H1 (cell line): Measurements from ENCODE around the gene BCAS4. TPM values are rescaled to one million over a fixed set of nuclear protein-coding genes. Genes with fewer than 3 reads are reported as not detected.

Experiments used
- CTCF ChIA-PET: fragments of 300-600 bp; sonication (Branson Sonifier 250); formaldehyde crosslinking; loops from one replicate; lab custom pipeline; 2021; ENCODE audit not compliant: partially characterized antibody; lab: Charles Lee
- POLR2A ChIA-PET: fragments of 300-600 bp; sonication (Branson Sonifier 250); formaldehyde crosslinking; loops from one replicate; lab custom pipeline; 2021; ENCODE audit warnings: inconsistent platforms; ENCODE audit not compliant: partially characterized antibody; lab: Charles Lee
- DNase-seq, 2 experiments: peaks; one replicate each; pipeline versions ENCODE4 v3.0.0 to v3.0.0-alpha.2; 2010 to 2022; ENCODE audit warnings: low spot score in 2 of 2, low read depth in 1 of 2, mixed read lengths in 1 of 2
- FAIRE-seq: peaks from 2 replicates; lab custom pipeline; 2011; peaks lifted over from hg19 to GRCh38; lab: Jason Lieb, UNC
- H2AFZ ChIP-seq: 2 replicates; pipeline ENCODE4 v1.8.1; 2012; ENCODE audit warnings: low read length, inconsistent platforms
- H2AK5ac ChIP-seq: 2 replicates; pipeline ENCODE4 v1.6.1; 2013; ENCODE audit warnings: low read depth, low read length
- H2BK120ac ChIP-seq: replicated peaks from 2 replicates; pipeline ENCODE3; 2013; ENCODE audit warnings: low read depth, low read length, inconsistent platforms
- H2BK12ac ChIP-seq: 2 replicates; pipeline ENCODE4 v1.6.1; 2013; ENCODE audit warnings: low read depth, low read length
- H2BK15ac ChIP-seq: 2 replicates; pipeline ENCODE4 v1.6.1; 2013; ENCODE audit warnings: low read length
- H2BK20ac ChIP-seq: 2 replicates; pipeline ENCODE4 v1.6.1; 2013; ENCODE audit warnings: low read length
- H2BK5ac ChIP-seq: 2 replicates; pipeline ENCODE4 v1.6.1; 2013; ENCODE audit warnings: low read depth, low read length
- H3K14ac ChIP-seq: 2 replicates; pipeline ENCODE4 v1.6.1; 2013; ENCODE audit warnings: inconsistent platforms; ENCODE audit not compliant: insufficient read length
- H3K18ac ChIP-seq: 2 replicates; pipeline ENCODE4 v1.6.1; 2013; ENCODE audit warnings: low read length; ENCODE audit errors: extremely low read depth
- H3K23ac ChIP-seq: 2 replicates; pipeline ENCODE4 v1.6.1; 2013; ENCODE audit warnings: inconsistent platforms; ENCODE audit not compliant: insufficient read length
- H3K23me2 ChIP-seq: 2 replicates; pipeline ENCODE4 v1.6.1; 2013; ENCODE audit warnings: low read depth, low read length
- H3K27ac ChIP-seq: 2 replicates; pipeline ENCODE4 v1.6.1; 2011; ENCODE audit warnings: low read depth, low read length, inconsistent platforms
- H3K27me3 ChIP-seq, 4 experiments: replicated peaks in 1 of 4; 1 replicate in 1 of 4; 2 replicates in 3 of 4; pipeline versions ENCODE4 v1.6.1 to v1.8.1; 2011 to 2013; ENCODE audit warnings: low read length in 3 of 4, mild to moderate bottlenecking in 3 of 4, inconsistent platforms in 2 of 4, mixed read lengths in 2 of 4, moderate library complexity in 1 of 4; ENCODE audit not compliant: control insufficient read depth in 3 of 4, insufficient read depth in 3 of 4; ENCODE audit errors: extremely low read depth in 1 of 4
- H3K36me3 ChIP-seq, 4 experiments: 2 replicates each; pipeline versions ENCODE4 v1.6.1 to v1.8.1; 2011 to 2013; ENCODE audit warnings: mild to moderate bottlenecking in 4 of 4, low read length in 3 of 4, moderate library complexity in 2 of 4, control low read depth in 1 of 4, inconsistent platforms in 1 of 4; ENCODE audit not compliant: insufficient read depth in 4 of 4, control insufficient read depth in 2 of 4
- H3K4ac ChIP-seq: replicated peaks from 2 replicates; pipeline ENCODE3; 2013; ENCODE audit warnings: low read length, low read depth, mixed read lengths, inconsistent platforms; ENCODE audit not compliant: insufficient read length
- H3K4me1 ChIP-seq, 4 experiments: replicated peaks in 1 of 4; 1 replicate in 1 of 4; 2 replicates in 3 of 4; pipeline versions ENCODE4 v1.6.1 to v1.8.1; 2011 to 2013; ENCODE audit warnings: low read length in 3 of 4, inconsistent platforms in 2 of 4, mixed read lengths in 1 of 4; ENCODE audit not compliant: insufficient read depth in 4 of 4, control insufficient read depth in 3 of 4
- H3K4me2 ChIP-seq, 2 experiments: 2 replicates each; pipeline versions ENCODE4 v1.6.1 to v1.8.1; 2011 to 2013; ENCODE audit warnings: low read depth in 2 of 2, low read length in 2 of 2, control low read depth in 1 of 2, inconsistent platforms in 1 of 2, mild to moderate bottlenecking in 1 of 2; ENCODE audit not compliant: insufficient read depth in 1 of 2
- H3K4me3 ChIP-seq, 4 experiments: fragments of 200-600, 300-600 bp in 1 of 4; sonication (generic), shearing (Covaris generic), sonication (Bioruptor Twin) in 1 of 4; 2 replicates each; pipeline versions ENCODE4 v1.5.1 to v1.8.1; 2011 to 2016; ENCODE audit warnings: low read length in 4 of 4, low read depth in 3 of 4, control low read depth in 2 of 4, inconsistent platforms in 2 of 4, mild to moderate bottlenecking in 2 of 4, mixed read lengths in 1 of 4, moderate library complexity in 1 of 4; ENCODE audit not compliant: insufficient read depth in 2 of 4; ENCODE audit errors: extremely low read depth in 1 of 4
- H3K56ac ChIP-seq: replicated peaks from 2 replicates; pipeline ENCODE3; 2013; ENCODE audit warnings: low read depth, mild to moderate bottlenecking, mixed read lengths, low read length, inconsistent platforms; ENCODE audit not compliant: insufficient read length
- H3K79me1 ChIP-seq: 2 replicates; pipeline ENCODE4 v1.6.1; 2013; ENCODE audit warnings: low read depth, low read length, control low read depth
- H3K79me2 ChIP-seq, 2 experiments: 2 replicates each; pipeline versions ENCODE4 v1.6.1 to v1.8.1; 2012 to 2013; ENCODE audit warnings: low read length in 2 of 2, mild to moderate bottlenecking in 2 of 2, inconsistent platforms in 1 of 2; ENCODE audit not compliant: insufficient read depth in 2 of 2, control insufficient read depth in 1 of 2
- H3K9ac ChIP-seq, 4 experiments: replicated peaks in 1 of 4; 1 replicate in 1 of 4; 2 replicates in 3 of 4; pipeline versions ENCODE4 v1.6.1 to v1.8.1; 2011 to 2013; ENCODE audit warnings: low read depth in 3 of 4, low read length in 3 of 4, control low read depth in 2 of 4, mild to moderate bottlenecking in 2 of 4, moderate library complexity in 2 of 4, inconsistent platforms in 1 of 4; ENCODE audit errors: extremely low read depth in 1 of 4
- H3K9me3 ChIP-seq, 2 experiments: 2 replicates each; pipeline versions ENCODE4 v1.6.1 to v1.8.1; 2012 to 2013; ENCODE audit warnings: mild to moderate bottlenecking in 2 of 2, moderate library complexity in 2 of 2, control low read depth in 1 of 2, inconsistent platforms in 1 of 2, low read depth in 1 of 2, low read length in 1 of 2, mixed read lengths in 1 of 2; ENCODE audit not compliant: insufficient read depth in 2 of 2
- H4K20me1 ChIP-seq, 2 experiments: replicated peaks in 1 of 2; 2 replicates each; pipeline versions ENCODE3 to v1.8.1; 2011 to 2013; ENCODE audit warnings: inconsistent platforms in 2 of 2, low read length in 2 of 2, mild to moderate bottlenecking in 1 of 2; ENCODE audit not compliant: insufficient read depth in 2 of 2, control insufficient read depth in 1 of 2
- H4K5ac ChIP-seq: 2 replicates; pipeline ENCODE4 v1.6.1; 2013; ENCODE audit warnings: low read length, low read depth, mixed read lengths, inconsistent platforms; ENCODE audit not compliant: insufficient read length
- H4K8ac ChIP-seq: 2 replicates; pipeline ENCODE4 v1.8.0; 2013; ENCODE audit warnings: mild to moderate bottlenecking, moderate library complexity, low read length, inconsistent platforms; ENCODE audit not compliant: insufficient read depth; ENCODE audit errors: extremely low read depth
- H4K91ac ChIP-seq: replicated peaks from 2 replicates; pipeline ENCODE3; 2013; ENCODE audit warnings: low read length, mixed read lengths, inconsistent platforms; ENCODE audit not compliant: insufficient read length
- CTBP2 ChIP-seq: IDR thresholded peaks from 2 replicates; pipeline ENCODE4 v1.7.0; 2011; ENCODE audit warnings: borderline replicate concordance, mild to moderate bottlenecking, moderate library complexity, mixed read lengths, low read length; ENCODE audit not compliant: insufficient read depth, insufficient read length
- FOSL1 ChIP-seq: IDR thresholded peaks from 2 replicates; pipeline ENCODE4 v1.6.1; 2011; ENCODE audit warnings: mild to moderate bottlenecking, low read depth, low read length, moderate library complexity; ENCODE audit not compliant: insufficient read depth
- GTF2F1 ChIP-seq: IDR thresholded peaks from 2 replicates; pipeline ENCODE4 v1.6.1; 2012; ENCODE audit warnings: low read depth, low read length, improper control_type of control experiment, borderline replicate concordance
- HDAC2 ChIP-seq, 2 experiments: fragments of 300-600 bp in 1 of 2; sonication (generic) in 1 of 2; IDR thresholded peaks; 2 replicates each; pipeline ENCODE4 v1.6.1; 2011 to 2012; ENCODE audit warnings: low read depth in 2 of 2, low read length in 2 of 2, mild to moderate bottlenecking in 2 of 2, moderate library complexity in 2 of 2, borderline replicate concordance in 1 of 2, inconsistent platforms in 1 of 2
- HDAC6 ChIP-seq: IDR thresholded peaks from one replicate; pipeline ENCODE4 v1.7.1; 2012; ENCODE audit warnings: low read depth, mild to moderate bottlenecking, inconsistent platforms, low read length, moderate library complexity
- JUND ChIP-seq: IDR thresholded peaks from 2 replicates; pipeline ENCODE4 v1.6.1; 2011; ENCODE audit warnings: mild to moderate bottlenecking, improper control_type of control experiment, low read length
- KDM1A ChIP-seq: fragments of 200-600, 300-600 bp; sonication (generic); IDR thresholded peaks from 2 replicates; pipeline ENCODE4 v1.7.1; 2016; ENCODE audit warnings: mild to moderate bottlenecking, low read length, borderline replicate concordance
- MAFK ChIP-seq: IDR thresholded peaks from 2 replicates; pipeline ENCODE4 v1.6.1; 2012; ENCODE audit warnings: low read depth, mild to moderate bottlenecking, improper control_type of control experiment, low read length
- POLR2AphosphoS5 ChIP-seq: IDR thresholded peaks from 2 replicates; pipeline ENCODE4 v1.6.1; 2011; ENCODE audit warnings: low read depth, low read length
- POU5F1 ChIP-seq: IDR thresholded peaks from 2 replicates; pipeline ENCODE4 v1.6.1; 2011; ENCODE audit warnings: low read depth, mild to moderate bottlenecking, low read length, moderate library complexity
- SP1 ChIP-seq: IDR thresholded peaks from 2 replicates; pipeline ENCODE4 v1.6.1; 2011; ENCODE audit warnings: low read depth, low read length
- SUZ12 ChIP-seq: fragments of 200-600 bp; sonication (generic); IDR thresholded peaks from 2 replicates; pipeline ENCODE4 v1.6.1; 2012; ENCODE audit warnings: mild to moderate bottlenecking, inconsistent platforms, low read length, moderate library complexity, mixed read lengths
- WGBS, 2 experiments: shearing (Covaris generic) in 1 of 2; methylation state at CpG; one replicate each; pipeline versions ENCODE4 v1.1.6 to v1.1.7; 2013 to 2015; ENCODE audit warnings: low lambda C conversion rate in 2 of 2, mixed read lengths in 2 of 2, inconsistent platforms in 1 of 2, low coverage in 1 of 2, missing lambda C conversion rate in 1 of 2; ENCODE audit not compliant: insufficient replicate concordance in 2 of 2, insufficient coverage in 1 of 2, insufficient read length in 1 of 2; ENCODE audit errors: extremely low coverage in 1 of 2, missing lambda C conversion rate in 1 of 2; 5-methylcytosine and 5-hydroxymethylcytosine counted together
- polyA plus RNA-seq, 7 experiments: library from polyadenylated mRNA; depleted of rRNA in 3 of 7; stranded (reverse) in 5 of 7; unstranded in 2 of 7; fragments of >200 nt in 5 of 7; fragments of 200-250 nt in 2 of 7; gene quantifications; 1 replicate in 5 of 7; 2 replicates in 1 of 7; 4 replicates in 1 of 7; pipeline versions ENCODE4 v1.2.1 to v1.2.3, GENCODE V29; 2011 to 2013; ENCODE audit warnings: missing spikeins in 2 of 7, mixed read lengths in 2 of 7
- total RNA-seq: library from RNA; stranded (reverse); fragmentation: NEBNext Ultra II Directional; extraction: Animal tissue kit (Norgen Biotek cat#: 25700); gene quantifications from 2 replicates; pipeline ENCODE4 v1.2.1, GENCODE V29; 2021

BCAS4 gene
- total and polyA plus RNA-seq, 2 of the 8 experiments (the other 6 are each of a cell fraction or from before 2014, with no cell fraction given): 21.2 to 23.6 TPM

- no peak for FAIRE-seq
- Histone ChIP-seq H3K27ac (no peak overlapping the region), H3K23me2 (no peaks in the 10 kb centered on the region), H4K5ac (no peak overlapping the region), H3K79me1 (no peaks in the 10 kb centered on the region), H3K18ac (no peak overlapping the region), H3K23ac (no peak overlapping the region), H2AFZ (no peak overlapping the region), H3K27me3 (no peaks in the 10 kb centered on the region), H3K14ac (no peak overlapping the region), H3K9ac (no peak overlapping the region), H3K4me3 (no peak overlapping the region), H2BK15ac (no peak overlapping the region), H3K4me1 (peaks cover 0 to 9% (median 0%) of the 10 kb centered on the region in 4 experiments; a peak in 2 of 7 replicates), H4K8ac (no peak overlapping the region), H3K4ac (no peak overlapping the region), H3K36me3 (peaks cover 0 to 8% (median under 1%) of the 10 kb centered on the region in 4 experiments; a peak in 2 of 8 replicates), H2BK20ac (no peak overlapping the region), H3K9me3 (no peaks in the 10 kb centered on the region), H2BK120ac (no peak overlapping the region), H2AK5ac (no peak overlapping the region), H3K4me2 (no peak overlapping the region), H4K20me1 (peaks cover 0 to 1% of the 10 kb centered on the region in 2 experiments), H2BK12ac (no peak overlapping the region), H3K56ac (no peak overlapping the region), H4K91ac (no peak overlapping the region), H2BK5ac (no peak overlapping the region)
- CTCF ChIA-PET: interaction anchor here (1.1 kb wide), 2 partner anchors 12 to 34 kb away, joined by 3 to 4 read pairs; no protein-coding TSS in a partner anchor
- no peak for DNase-seq
- POLR2A ChIA-PET: interaction anchor here (7.9 kb wide), 1 partner anchor 9 kb away, joined by 87 read pairs; no protein-coding TSS in a partner anchor
- 79% methylated on average over 6 of the region's 6 CpGs; no CpG with 5 or more reads in 1 of the 2 experiments for WGBS, 2 experiments
- TF ChIP-seq KDM1A: no peak
- TF ChIP-seq GTF2F1: no peak
- TF ChIP-seq JUND: no peak
- TF ChIP-seq CTBP2: no peak
- TF ChIP-seq MAFK: no peak
- no peak for TF ChIP-seq HDAC2 (IDR thresholded peaks at IDR 0.05; ENCODE audit: borderline replicate concordance in 1 of 2, low read depth in 2 of 2, low read length in 2 of 2)
- no peak for TF ChIP-seq FOSL1
- no peak for TF ChIP-seq POU5F1
- TF ChIP-seq POLR2AphosphoS5: no peak
- TF ChIP-seq SP1: no peak
- no peak for TF ChIP-seq HDAC6
- TF ChIP-seq SUZ12: no peak
- TF ChIP-seq, all 59 proteins: peak for 0
- H3K79me2 ChIP-seq: no peaks in the 10 kb centered on the region
Measured at GRCh38 chr20:50877232-50877743, 82.4 kb downstream of the BCAS4 start.
